HT-29 (cell line): ENCODE results near the gene TIMM22. TPM values are rescaled to one million over a fixed set of nuclear protein-coding genes. Genes with fewer than 3 reads are reported as not detected.
"Not testable (repeated sequence)": the region's sequence is repeated elsewhere in the genome, so short reads cannot be mapped to it uniquely, and the experiment has no call there.

Source experiments
- DNase-seq: peaks from one replicate; pipeline ENCODE4 v3.0.0-alpha.2; 2015; ENCODE audit warnings: low spot score
- total RNA-seq: library from RNA; depleted of rRNA; stranded (reverse); fragments of >200 nt; shearing (Covaris generic); gene quantifications from 2 replicates; pipeline ENCODE4 v1.2.3, GENCODE V29; 2014

The TIMM22 gene
- total RNA-seq, 1 experiment from 2014 or later = 7.3 TPM

- DNase-seq = no peak
These were observed 41.7 kb downstream of the TIMM22 start for GRCh38 chr17:1038459-1039122.

DNA sequence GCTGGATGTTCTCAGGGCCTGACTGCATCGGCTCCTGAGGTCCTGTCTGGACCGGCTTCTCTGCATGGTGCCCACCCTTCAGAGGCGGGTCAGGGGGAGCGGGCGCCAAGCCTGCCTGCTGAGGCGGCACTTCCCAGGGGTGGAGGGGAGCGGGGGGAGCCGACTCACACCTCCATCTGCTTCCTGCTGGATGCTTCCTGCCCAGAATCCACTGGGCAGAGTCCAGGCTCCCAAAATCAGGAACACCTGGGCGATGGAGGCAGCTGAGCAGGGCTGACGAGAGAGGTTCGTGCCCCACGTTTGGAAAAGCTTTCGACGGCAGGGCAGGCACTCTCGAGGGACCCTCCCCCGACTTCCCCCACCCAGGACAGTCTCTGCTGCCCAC, 42.2 kb downstream of the TIMM22 start:
- DNase-seq = no peak

DNA sequence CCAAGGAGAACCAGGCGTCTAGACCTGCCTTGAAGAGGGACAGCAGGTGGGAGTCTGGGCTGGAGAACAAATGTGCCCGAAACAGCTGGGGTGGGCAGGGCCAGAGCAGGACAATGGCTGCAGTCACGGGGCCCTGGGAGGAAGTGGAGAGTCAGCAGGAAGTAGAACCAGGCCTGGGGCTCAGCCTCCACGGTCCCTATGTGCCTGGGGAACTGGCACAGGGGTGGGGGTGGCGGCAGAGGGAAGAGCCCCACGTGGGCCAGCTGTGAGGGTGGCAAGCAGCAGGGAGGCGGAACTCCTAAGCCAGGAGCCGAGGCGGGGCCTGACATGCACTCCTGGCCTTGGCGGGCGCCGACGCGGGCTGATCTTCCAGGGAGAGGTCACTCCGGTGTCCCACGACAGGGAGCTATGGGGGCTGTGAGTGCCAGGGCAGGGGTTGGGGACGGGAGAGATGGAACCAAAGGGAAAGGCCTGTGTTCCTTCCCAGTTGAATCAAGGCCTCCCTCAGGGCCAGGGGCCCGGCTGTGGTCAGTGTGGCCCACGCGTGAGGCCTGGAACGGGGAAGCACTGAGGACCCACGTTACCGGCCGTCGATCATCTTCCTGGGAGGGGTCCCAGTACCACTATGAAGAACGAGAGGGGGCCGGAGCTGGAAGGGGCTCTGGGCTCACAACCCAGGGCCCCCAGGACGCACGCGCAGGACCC, 42.7 kb downstream of the TIMM22 start:
- no peak for DNase-seq

GRCh38 chr17:1040216-1040600, 43.3 kb downstream of the TIMM22 start:
- DNase-seq = no peak

DNA sequence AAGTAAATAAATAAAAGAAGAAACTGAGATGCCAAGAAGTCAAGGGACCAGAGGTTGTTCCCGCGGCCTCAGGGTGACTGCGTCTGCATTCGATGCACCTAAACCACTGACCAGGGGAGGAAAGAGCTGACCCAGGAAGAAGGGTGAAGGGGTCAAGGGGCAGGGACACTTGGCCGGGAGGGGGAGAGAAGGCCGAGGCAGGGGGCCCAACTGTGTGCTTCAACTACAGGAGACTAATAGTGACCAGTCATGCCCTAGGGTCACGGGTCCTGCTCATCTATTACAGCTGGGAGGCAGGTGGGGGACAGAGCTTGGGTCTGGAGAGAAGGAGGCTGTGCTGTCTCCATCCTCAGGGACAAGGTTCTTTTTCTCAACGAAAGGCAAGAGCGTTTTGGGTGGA, 44.8 kb downstream of the TIMM22 start:
- DNase-seq = no peak

DNA sequence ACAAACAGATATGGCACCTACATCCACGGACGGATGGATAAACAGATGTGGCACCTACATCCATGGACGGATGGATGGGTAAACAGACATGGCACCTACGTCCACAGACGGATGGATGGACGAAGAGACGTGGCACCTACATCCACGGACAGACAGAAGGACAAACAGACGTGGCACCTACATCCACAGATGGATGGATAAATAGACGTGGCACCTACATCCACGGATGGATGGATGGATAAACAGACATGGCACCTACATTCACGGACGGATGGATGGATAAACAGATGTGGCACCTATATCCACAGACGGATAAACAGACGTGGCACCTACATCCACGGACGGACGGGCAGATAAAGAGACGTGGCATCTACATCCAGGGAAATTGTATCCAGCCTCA, 45.6 kb downstream of the TIMM22 start:
- no peak for DNase-seq

- no peak for DNase-seq
These were observed 46.8 kb downstream of the TIMM22 start for GRCh38 chr17:1043601-1044251.

- not testable (repeated sequence) for DNase-seq
These were observed 47.6 kb downstream of the TIMM22 start for GRCh38 chr17:1044387-1045009.

DNA sequence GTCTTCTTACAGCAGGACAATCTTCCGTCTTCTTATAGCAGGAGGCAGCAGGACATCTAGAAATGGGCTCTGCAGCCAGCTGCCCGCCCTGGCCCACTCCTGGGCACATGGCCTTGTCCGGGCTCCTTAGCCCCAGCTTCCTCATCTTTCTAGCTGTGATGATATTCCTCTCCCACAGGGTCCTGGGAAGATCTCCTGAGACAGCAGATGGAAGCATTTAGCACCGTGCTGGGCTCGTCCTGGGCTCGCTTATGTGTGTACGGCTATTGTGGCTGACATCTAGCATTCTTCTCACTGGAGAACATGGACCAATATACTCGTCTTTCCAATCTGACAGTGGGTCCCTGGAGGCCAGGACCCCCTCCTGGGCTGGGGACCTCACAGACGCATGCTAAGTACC, 48.5 kb downstream of the TIMM22 start:
- no peak for DNase-seq

DNA sequence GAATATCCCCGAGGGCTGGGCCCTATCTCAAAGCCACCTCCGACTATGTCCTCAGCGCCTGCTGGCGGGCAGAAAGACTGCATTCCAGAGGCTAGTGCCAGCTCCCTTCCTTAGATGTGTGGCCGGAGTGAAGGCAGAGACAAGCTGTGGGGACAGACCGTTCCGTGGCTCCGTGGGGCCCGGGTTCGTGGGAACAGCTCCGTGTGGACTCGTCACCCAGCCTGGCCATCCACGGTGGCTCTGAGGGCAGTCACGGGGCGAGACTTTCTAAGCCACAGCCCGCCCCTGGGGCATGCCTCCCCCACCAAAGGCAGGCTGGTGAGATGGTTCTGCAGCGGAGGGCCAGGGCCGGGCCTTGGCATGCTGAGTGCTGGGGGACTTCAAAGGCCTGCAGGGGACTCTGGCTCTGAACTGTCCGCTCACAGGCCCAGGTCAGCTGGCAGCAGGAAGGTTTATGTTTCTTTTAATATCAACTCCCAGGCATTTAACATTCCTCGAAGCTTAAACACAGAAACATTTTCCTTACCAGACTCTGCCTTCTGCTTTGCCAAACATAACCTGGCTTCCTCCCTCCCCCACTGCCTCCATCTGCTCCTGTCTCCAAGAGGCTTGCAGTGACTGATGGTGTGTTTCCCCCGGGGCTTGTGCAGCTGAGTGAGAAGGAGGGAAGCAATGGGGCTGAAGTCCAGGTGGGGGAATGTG, 50.4 kb downstream of the TIMM22 start:
- DNase-seq = no peak

DNA sequence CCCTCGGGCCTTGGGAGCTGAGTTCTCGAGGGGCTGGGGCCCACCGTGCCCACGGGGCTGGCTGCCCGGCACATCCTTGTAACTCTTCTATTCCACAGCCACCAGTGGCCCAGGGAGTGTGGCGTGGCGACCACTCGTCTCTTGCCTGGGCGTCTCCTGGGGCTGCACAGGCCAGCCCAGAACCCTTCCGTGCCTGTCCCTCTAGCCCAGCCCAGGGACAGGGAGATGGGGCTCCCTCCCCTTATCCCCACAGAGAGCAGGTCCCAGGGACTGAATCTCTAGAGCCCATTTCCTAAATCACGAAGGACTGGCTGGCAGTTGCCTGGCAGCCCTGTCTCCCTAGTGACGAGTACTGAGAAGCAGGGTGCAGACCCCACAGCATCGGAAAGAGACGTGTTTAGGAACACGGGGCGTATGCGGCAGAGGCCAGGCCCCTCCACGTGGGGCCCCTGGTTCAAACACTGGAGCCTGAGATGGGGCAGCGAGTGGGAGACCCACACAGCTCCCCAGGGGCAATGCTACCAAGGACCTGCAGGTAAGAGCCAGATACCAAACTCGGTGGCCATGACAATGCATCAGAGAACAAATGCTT, 51.0 kb downstream of the TIMM22 start:
- DNase-seq = no peak

DNA sequence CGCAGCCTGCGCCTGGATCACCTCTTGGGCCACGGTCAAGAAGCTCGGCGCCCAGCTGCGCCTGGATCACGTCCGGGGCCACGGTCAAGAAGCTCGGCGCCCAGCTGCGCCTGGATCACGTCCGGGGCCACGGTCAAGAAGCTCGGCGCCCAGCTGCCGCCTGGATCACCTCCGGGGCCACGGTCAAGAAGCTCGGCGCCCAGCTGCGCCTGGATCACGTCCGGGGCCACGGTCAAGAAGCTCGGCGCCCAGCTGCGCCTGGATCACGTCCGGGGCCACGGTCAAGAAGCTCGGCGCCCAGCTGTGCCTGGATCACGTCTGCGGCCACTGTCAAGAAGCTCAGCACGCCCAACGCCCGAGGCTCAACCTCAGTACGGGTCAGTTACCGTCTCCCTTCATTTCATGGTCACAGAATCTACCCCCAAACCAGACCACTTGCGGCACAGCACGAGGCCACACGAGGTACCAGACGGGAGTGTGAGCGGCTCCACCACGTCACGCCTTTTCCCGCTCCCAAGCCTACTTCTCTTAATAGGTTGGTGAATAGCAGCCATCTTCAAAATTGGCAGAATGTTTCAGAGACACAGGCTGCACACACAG, 51.7 kb downstream of the TIMM22 start:
- not testable (repeated sequence) for DNase-seq

DNA sequence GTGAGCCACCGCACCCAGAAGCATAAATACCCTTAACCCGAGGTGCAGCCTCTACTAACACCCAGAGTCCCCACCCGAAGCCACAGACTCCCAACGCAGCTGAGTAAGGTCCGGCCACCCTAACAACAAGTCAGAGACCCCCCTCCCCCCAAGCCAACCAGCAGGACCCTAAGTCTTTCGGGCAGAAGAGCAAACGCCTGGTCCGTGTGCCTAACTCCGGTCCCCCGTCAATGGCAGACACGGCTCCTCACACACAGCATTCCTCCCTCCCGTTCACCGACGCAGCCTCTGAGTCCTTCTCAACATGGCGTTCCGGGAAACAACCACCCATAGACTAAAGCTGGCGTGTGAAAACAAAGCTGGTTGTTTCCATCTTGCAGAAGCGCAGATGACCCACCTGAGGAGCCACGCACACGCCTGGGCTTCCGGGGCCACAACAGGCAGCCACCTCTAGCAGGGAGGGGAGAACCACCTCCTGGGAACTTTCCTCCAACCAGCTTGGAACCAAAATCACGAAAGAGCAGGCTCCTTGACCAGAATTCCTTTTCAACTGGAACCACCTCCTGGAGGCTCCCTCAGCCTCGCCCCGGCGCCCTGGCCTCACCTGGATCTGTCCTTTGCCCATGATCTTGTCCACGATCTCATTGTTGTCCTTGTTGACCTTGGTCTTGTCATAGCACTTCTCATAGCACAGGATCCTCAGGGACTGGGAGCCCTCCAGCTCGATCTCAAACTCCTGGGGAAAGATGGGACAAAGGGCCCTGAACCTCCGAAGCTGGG, 52.7 kb downstream of the TIMM22 start:
- no peak for DNase-seq

GRCh38 chr17:1050246-1050995, 53.5 kb downstream of the TIMM22 start:
- DNase-seq = no peak

DNA sequence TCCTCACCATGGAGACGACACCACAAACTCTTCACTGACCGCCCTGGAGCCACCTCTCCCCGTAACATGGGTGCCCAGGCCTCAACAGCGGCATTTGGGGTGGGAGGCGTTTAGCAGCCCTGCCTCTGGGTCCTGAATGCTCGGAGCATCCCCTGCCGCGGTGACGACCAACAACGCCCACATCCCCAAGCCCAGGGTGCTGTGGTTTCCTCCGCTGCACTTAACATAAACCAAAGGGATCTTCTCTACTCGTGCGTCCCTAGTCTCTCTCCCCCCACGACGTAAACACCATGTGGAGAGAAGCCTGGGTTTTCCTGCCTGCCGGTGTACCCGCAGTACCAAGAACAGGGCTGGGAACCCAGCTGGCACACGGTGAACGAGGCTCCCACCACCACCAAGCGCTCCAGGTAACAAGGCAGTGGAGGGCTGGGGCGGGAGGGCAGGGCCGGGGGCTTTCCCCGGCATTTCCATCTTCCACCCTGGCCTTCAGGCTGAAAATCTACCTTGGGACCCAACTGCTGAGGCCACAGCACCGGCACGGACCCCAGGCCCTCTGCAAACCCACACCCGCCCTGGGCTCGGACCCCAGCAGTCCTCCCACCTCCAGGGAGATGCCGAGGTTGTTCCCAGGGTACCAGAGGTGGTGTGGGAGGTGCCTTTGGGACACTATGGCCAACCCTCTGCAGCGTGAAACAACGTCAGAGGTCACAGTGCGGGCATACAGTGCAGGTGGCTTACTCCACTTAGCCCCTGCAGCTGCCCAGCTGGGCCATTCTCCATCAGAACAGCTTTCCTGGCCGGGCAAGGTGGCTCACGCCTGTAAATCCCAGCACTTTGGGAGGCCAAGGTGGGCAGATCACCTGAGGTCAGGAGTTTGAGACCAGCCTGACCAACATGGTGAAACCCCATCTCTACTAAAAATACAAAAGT, 54.3 kb downstream of the TIMM22 start:
- no peak for DNase-seq
